GM10847 (cell line): ENCODE data around the gene SLC1A3.

ENCODE experiments used
- POLR2A ChIP-seq: IDR thresholded peaks from 2 replicates; pipeline ENCODE4 v1.6.1; 2011; ENCODE audit not compliant: insufficient read length; ENCODE audit errors: extremely low read depth

SLC1A3 gene

GRCh38 chr5:36593867-36594266, 12.5 kb upstream of the SLC1A3 start:
- TF ChIP-seq POLR2A: no peak

GRCh38 chr5:36596247-36596646, 10.2 kb upstream of the SLC1A3 start:
- TF ChIP-seq POLR2A: no peak

- TF ChIP-seq POLR2A: no peak
Measured at GRCh38 chr5:36596756-36597155, 9.7 kb upstream of the SLC1A3 start.

- TF ChIP-seq POLR2A: no peak
Measured at GRCh38 chr5:36598045-36598444, 8.4 kb upstream of the SLC1A3 start.

GRCh38 chr5:36599986-36600779, 6.2 kb upstream of the SLC1A3 start:
- TF ChIP-seq POLR2A: no peak

- no peak for TF ChIP-seq POLR2A
Measured at GRCh38 chr5:36600917-36601527, 5.4 kb upstream of the SLC1A3 start.

GRCh38 chr5:36602704-36603321, 3.6 kb upstream of the SLC1A3 start:
- TF ChIP-seq POLR2A: no peak

- TF ChIP-seq POLR2A: no peak
Measured at GRCh38 chr5:36605241-36605640, 1.2 kb upstream of the SLC1A3 start.

- no peak for TF ChIP-seq POLR2A
Measured at GRCh38 chr5:36606036-36606427, 374 bp upstream of the SLC1A3 start.

- no peak for TF ChIP-seq POLR2A
Measured at GRCh38 chr5:36607114-36607571, 737 bp downstream of the SLC1A3 start.

- no peak for TF ChIP-seq POLR2A
Measured at GRCh38 chr5:36607838-36608783, 1.7 kb downstream of the SLC1A3 start.

GRCh38 chr5:36610621-36611020, 4.2 kb downstream of the SLC1A3 start:
- no peak for TF ChIP-seq POLR2A

- TF ChIP-seq POLR2A: no peak
Measured at GRCh38 chr5:36611520-36612274, 5.3 kb downstream of the SLC1A3 start.

- TF ChIP-seq POLR2A: no peak
Measured at GRCh38 chr5:36613241-36613640, 6.8 kb downstream of the SLC1A3 start.

GRCh38 chr5:36613771-36614656, 7.6 kb downstream of the SLC1A3 start:
- TF ChIP-seq POLR2A: no peak
